SK-MEL-5 (cell line): ENCODE data around the gene LRIG3. TPM values are rescaled to one million over a fixed set of nuclear protein-coding genes. Genes with fewer than 3 reads are reported as not detected.
"Not testable (repeated sequence)": the region's sequence is repeated elsewhere in the genome, so short reads cannot be mapped to it uniquely, and the experiment has no call there.

Experiments
- DNase-seq: peaks from one replicate; pipeline ENCODE4 v3.0.0-alpha.2; 2016; ENCODE audit warnings: low read depth, low spot score
- in situ Hi-C: cut with HindIII; loops from 2 replicates; pipeline ENCODE4 v1.10.0; 2016; ENCODE audit warnings: low sequenced_read_pairs, high pct_unique_total_duplicates, low pct_unique_long_range_greater_than_20kb
- total RNA-seq: library from RNA; depleted of rRNA; stranded (reverse); fragments of >200 nt; shearing (Covaris generic); gene quantifications from 2 replicates; pipeline ENCODE4 v1.2.3, GENCODE V29; 2014

Gene LRIG3
- total RNA-seq, 1 experiment from 2014 or later = 8.9 TPM

GRCh38 chr12:58884916-58885315, 35.4 kb downstream of the LRIG3 start:
- no peak for DNase-seq
- in situ Hi-C loops = no loop called here

- no peak for DNase-seq
- in situ Hi-C loops = no loop called here
These were observed 36.5 kb downstream of the LRIG3 start for GRCh38 chr12:58883576-58884334.

GRCh38 chr12:58882826-58883225, 37.5 kb downstream of the LRIG3 start:
- in situ Hi-C loops = no loop called here
- DNase-seq = no peak

- DNase-seq = no peak
These were observed 38.5 kb downstream of the LRIG3 start for GRCh38 chr12:58881816-58882215.

GRCh38 chr12:58880639-58881038, 39.7 kb downstream of the LRIG3 start:
- no peak for DNase-seq
- in situ Hi-C loops = no loop called here

More at GRCh38 chr12:58881816-58882215, 38.5 kb downstream of the LRIG3 start:
- in situ Hi-C loops = no loop called here

GRCh38 chr12:58877243-58877743, 43.0 kb downstream of the LRIG3 start:
- in situ Hi-C loops = no loop called here
- no peak for DNase-seq

GRCh38 chr12:58873496-58873895, 46.8 kb downstream of the LRIG3 start:
- in situ Hi-C loops = no loop called here

GRCh38 chr12:58871556-58871955, 48.7 kb downstream of the LRIG3 start:
- in situ Hi-C loops = no loop called here

More at GRCh38 chr12:58873496-58873895, 46.8 kb downstream of the LRIG3 start:
- no peak for DNase-seq

GRCh38 chr12:58870595-58870994, 49.7 kb downstream of the LRIG3 start:
- in situ Hi-C loops = no loop called here

More at GRCh38 chr12:58871556-58871955, 48.7 kb downstream of the LRIG3 start:
- peak; percentile 34 for DNase-seq

GRCh38 chr12:58860788-58861240, 59.5 kb downstream of the LRIG3 start:
- no peak for DNase-seq
- in situ Hi-C loops = no loop called here

More at GRCh38 chr12:58870595-58870994, 49.7 kb downstream of the LRIG3 start:
- DNase-seq = no peak

- in situ Hi-C loops = no loop called here
- no peak for DNase-seq
These were observed 60.1 kb downstream of the LRIG3 start for GRCh38 chr12:58860056-58860787.

GRCh38 chr12:58858030-58858429, 62.3 kb downstream of the LRIG3 start:
- in situ Hi-C loops = no loop called here
- no peak for DNase-seq

- in situ Hi-C loops, DNase-seq: not testable (repeated sequence)
These were observed 63.1 kb downstream of the LRIG3 start for GRCh38 chr12:58857206-58857605.

- DNase-seq, in situ Hi-C loops: not testable (repeated sequence)
These were observed 64.7 kb downstream of the LRIG3 start for GRCh38 chr12:58855630-58856029.

- no peak for DNase-seq
- in situ Hi-C loops = no loop called here
These were observed 69.5 kb downstream of the LRIG3 start for GRCh38 chr12:58850826-58851225.

GRCh38 chr12:58847901-58848600, 72.3 kb downstream of the LRIG3 start:
- in situ Hi-C loops = no loop called here
- DNase-seq = no peak

- in situ Hi-C loops = no loop called here
- no peak for DNase-seq
These were observed 76.1 kb downstream of the LRIG3 start for GRCh38 chr12:58844161-58844560.
